Fibroblast of villous mesenchyme (primary cell): ENCODE data around the gene TBL1Y. TPM values are rescaled to one million over a fixed set of nuclear protein-coding genes. Genes with fewer than 3 reads are reported as not detected.

ENCODE experiments used
- DNase-seq: peaks from one replicate; pipeline ENCODE4 v3.0.0-alpha.2; 2010; ENCODE audit warnings: low read depth
- H3K4me3 ChIP-seq: 2 replicates; pipeline ENCODE4 v1.5.1; 2011; ENCODE audit warnings: low read depth, mild to moderate bottlenecking, low read length
- CTCF ChIP-seq: IDR thresholded peaks from 2 replicates; pipeline ENCODE4 v1.5.1; 2012; ENCODE audit warnings: low read depth, mild to moderate bottlenecking, low read length; ENCODE audit not compliant: insufficient read depth
- total RNA-seq: library from RNA; depleted of rRNA; stranded (reverse); fragments of >200 nt; gene quantifications from 2 replicates; pipeline ENCODE4 v1.2.3, GENCODE V29; 2012

TBL1Y gene
- total RNA-seq, 1 donor, result not detected

- no peak for DNase-seq
- H3K4me3 ChIP-seq, result no peak overlapping the region
- no peak for TF ChIP-seq CTCF
Observed at GRCh38 chrY:6968191-6968590, 57.7 kb downstream of the TBL1Y start.

- DNase-seq, result no peak
- TF ChIP-seq CTCF, result no peak
- no peak overlapping the region for H3K4me3 ChIP-seq
Observed at GRCh38 chrY:6972271-6972887, 61.9 kb downstream of the TBL1Y start.

GRCh38 chrY:6974971-6975370 is 64.5 kb downstream of the TBL1Y start:
- TF ChIP-seq CTCF, result no peak
- no peak overlapping the region for H3K4me3 ChIP-seq
- DNase-seq, result no peak

GRCh38 chrY:6977783-6978182 is 67.3 kb downstream of the TBL1Y start:
- TF ChIP-seq CTCF, result no peak
- DNase-seq, result no peak
- no peak overlapping the region for H3K4me3 ChIP-seq

GRCh38 chrY:6983221-6983620 is 72.7 kb downstream of the TBL1Y start:
- H3K4me3 ChIP-seq, result no peak overlapping the region
- DNase-seq, result no peak
- no peak for TF ChIP-seq CTCF

- no peak for TF ChIP-seq CTCF
- DNase-seq, result no peak
Observed at GRCh38 chrY:6987811-6988210, 77.3 kb downstream of the TBL1Y start.

GRCh38 chrY:6989886-6990620 is 79.6 kb downstream of the TBL1Y start:
- DNase-seq, result no peak
- TF ChIP-seq CTCF, result no peak
- H3K4me3 ChIP-seq, result no peak overlapping the region

More at GRCh38 chrY:6987811-6988210, 77.3 kb downstream of the TBL1Y start:
- no peak overlapping the region for H3K4me3 ChIP-seq
